GM20000 (cell line): Measurements from ENCODE around the gene CGB8.
"Not testable (repeated sequence)": the region's sequence is repeated elsewhere in the genome, so short reads cannot be mapped to it uniquely, and the experiment has no call there.

Experiments used
- DNase-seq: peaks from one replicate; pipeline ENCODE4 v3.0.0; 2012; ENCODE audit warnings: low spot score
- TF ChIP-seq, protein P1 (sequence below): IDR thresholded peaks from 2 replicates; pipeline ENCODE4 v1.5.1; 2012; ENCODE audit warnings: mild to moderate bottlenecking, control low read depth; ENCODE audit errors: extremely low read depth, missing control alignments

CGB8 gene

DNA sequence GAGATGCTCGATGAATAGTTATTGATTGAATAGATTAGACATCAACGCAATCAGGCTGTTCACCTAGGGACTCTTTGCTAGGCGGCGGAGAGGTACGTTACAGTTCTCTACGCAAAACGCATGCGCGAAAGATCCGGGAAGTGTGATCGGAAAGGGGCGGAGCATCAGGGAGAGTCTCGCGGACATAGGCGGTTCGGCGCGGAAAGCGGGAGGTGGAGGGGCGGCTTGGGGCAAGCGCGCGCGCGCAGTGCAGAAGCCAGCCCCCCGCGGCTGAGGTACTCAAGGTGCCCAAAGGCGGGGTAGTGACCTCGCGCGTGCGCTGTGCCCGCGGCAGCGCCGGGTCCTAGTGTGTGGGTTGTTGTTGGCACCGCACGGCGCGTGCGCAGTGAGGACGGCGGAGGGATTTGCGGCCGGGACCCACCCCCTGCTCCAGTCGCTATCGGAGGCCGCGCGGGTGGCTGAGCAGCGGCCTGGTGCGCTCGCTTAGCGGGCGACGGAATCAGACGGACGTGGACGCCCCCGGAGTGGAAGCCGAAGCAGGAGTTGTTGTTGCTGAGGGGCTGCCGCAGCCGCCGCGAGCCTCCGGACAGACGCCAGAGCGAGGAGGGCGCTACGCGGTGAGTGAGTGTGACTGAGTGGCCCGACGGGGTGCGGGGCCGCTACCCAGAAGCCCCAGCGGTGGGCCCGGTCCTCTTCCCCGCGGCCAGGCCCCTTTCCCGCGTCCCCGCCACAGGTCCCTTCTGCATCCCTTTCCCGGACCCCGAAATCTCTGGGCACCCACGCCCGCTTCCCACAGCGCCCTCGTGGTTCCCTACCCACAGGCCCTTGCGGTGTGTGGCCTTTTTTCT, 36.3 kb upstream of the CGB8 start, which contains the start of gene SNRNP70:
Gene SNRNP70 (plus strand): TSS at position 432 of the 848 bp plus-strand sequence. CDS start 964 bp downstream, outside the sequence.
- TF ChIP-seq, protein P1, sequence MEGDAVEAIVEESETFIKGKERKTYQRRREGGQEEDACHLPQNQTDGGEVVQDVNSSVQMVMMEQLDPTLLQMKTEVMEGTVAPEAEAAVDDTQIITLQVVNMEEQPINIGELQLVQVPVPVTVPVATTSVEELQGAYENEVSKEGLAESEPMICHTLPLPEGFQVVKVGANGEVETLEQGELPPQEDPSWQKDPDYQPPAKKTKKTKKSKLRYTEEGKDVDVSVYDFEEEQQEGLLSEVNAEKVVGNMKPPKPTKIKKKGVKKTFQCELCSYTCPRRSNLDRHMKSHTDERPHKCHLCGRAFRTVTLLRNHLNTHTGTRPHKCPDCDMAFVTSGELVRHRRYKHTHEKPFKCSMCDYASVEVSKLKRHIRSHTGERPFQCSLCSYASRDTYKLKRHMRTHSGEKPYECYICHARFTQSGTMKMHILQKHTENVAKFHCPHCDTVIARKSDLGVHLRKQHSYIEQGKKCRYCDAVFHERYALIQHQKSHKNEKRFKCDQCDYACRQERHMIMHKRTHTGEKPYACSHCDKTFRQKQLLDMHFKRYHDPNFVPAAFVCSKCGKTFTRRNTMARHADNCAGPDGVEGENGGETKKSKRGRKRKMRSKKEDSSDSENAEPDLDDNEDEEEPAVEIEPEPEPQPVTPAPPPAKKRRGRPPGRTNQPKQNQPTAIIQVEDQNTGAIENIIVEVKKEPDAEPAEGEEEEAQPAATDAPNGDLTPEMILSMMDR = no peak
- peak; percentile 99 for DNase-seq

GRCh38 chr19:49084206-49085019, 35.5 kb upstream of the CGB8 start:
- no peak for DNase-seq
- TF ChIP-seq, protein P1 = no peak

- TF ChIP-seq, protein P1 = no peak
- DNase-seq = no peak
Measured at GRCh38 chr19:49081273-49081672, 32.4 kb upstream of the CGB8 start.

DNA sequence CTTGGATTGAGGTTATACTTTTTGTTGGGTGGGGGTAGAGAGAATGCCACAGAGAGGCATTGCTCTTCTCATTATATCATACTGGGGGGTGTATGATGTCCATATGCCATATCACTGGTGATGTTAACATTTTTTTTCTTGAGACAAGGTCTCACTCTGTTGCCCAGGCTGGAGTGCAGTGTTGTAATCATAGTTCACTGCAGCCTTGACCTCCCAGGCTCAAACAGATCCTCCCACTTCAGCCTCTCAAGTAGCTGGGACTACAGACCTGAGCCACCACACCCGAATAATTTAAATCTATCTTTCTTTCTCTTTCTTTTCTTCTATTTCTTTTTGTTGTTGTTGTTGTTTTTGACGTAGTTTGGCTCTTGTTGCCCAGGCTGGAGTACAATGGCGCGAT, 31.5 kb upstream of the CGB8 start:
- no peak for DNase-seq
- TF ChIP-seq, protein P1 = no peak

DNA sequence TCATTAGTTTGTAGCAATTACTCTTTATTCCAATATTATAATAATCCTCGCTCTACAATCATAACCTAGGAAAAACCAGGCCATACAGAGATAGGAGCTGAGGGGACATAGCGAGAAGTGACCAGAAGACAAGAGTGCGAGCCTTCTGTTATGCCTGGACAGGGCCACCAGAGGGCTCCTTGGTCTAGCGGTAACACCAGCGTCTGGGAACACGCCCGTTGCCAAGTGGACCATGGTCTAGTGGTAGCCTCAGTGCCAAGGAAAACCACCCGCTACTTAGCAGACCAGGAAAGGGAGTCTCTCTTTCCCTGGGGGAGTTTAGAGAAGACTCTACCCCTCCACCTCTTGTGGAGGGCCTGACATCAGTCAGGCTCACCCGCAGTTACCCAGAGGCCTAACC, 26.0 kb upstream of the CGB8 start:
- DNase-seq = not testable (repeated sequence)
- TF ChIP-seq, protein P1 = peak; percentile 51

DNA sequence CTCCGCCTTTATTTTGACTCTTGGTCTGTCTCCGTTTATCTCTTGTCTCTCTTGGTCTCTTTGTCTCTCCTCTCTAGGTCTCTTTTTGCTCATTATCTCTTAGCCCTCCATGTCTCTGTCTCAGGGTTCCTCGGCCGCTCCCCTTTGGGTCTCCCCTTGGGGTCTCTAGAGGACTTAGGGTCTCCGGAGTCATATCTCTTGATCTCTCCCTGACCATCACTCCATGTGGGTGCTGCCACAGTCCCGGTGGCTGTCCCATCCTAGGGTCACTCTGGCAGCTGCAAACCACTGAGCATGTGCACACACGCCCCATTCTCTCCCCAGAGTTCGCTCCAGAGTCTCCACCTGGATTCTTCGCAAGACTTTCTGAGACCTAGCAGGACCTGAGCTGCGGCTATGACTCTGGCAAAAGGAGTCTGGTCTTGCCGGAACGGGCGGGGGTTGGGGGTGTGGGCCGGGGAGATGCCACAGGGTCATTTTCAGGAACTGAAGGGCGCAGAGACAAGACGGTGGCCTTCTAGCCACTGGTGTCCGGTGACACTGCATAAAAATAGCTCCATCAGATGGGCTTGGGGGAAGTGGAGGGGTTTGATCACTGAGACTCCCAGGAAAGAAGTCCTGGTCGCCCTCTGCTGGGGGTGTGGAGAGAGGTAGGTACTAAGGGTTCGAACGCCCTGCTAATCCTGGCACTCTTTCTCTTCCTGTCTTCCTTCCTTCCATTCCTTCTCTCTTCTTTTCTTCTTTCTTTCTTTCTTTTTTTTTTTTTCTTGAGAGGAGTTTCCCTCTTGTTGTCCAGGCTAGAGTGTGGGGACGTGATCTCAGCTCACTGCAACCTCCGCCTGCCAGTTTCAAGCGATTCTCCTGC, 24.8 kb upstream of the CGB8 start:
- peak; percentile 41 for DNase-seq
- TF ChIP-seq, protein P1 = no peak
